Caco-2 (cell line): ENCODE measurements around the gene MAP2K5. TPM values are rescaled to one million over a fixed set of nuclear protein-coding genes. Genes with fewer than 3 reads are reported as not detected.

Experiments
- BruUV-seq: library from RNA; stranded (reverse); fragments of 400-500 nt; replicated peaks from 2 replicates; lab custom pipeline; 2021; lab: Mats Ljungman, UMichigan
- CTCF ChIA-PET: fragments of 300-600 bp; sonication (Branson Sonifier 250); formaldehyde crosslinking; loops from one replicate; lab custom pipeline; 2022; ENCODE audit warnings: antibody characterized with exemption; lab: Charles Lee
- POLR2A ChIA-PET: fragments of 300-600 bp; sonication (Branson Sonifier 250); formaldehyde crosslinking; loops from one replicate; lab custom pipeline; 2022; ENCODE audit warnings: antibody characterized with exemption; lab: Charles Lee
- DNase-seq, 2 experiments: peaks; one replicate each; pipeline versions ENCODE4 v3.0.0 to v3.0.0-alpha.2; 2020 to 2022
- H3K27me3 ChIP-seq: replicated peaks from 2 replicates; pipeline ENCODE4 v1.6.0; 2011; ENCODE audit warnings: low read length; ENCODE audit not compliant: control insufficient read depth, insufficient read depth
- H3K36me3 ChIP-seq: 2 replicates; pipeline ENCODE4 v1.5.1; 2011; ENCODE audit warnings: low read length; ENCODE audit not compliant: control insufficient read depth, insufficient read depth
- H3K4me1 ChIP-seq: fragments of 250-450 bp; sonication (Bioruptor Pico); 2 replicates; pipeline ENCODE4 v1.5.1; 2020; ENCODE audit warnings: mild to moderate bottlenecking
- H3K4me3 ChIP-seq: 2 replicates; pipeline ENCODE4 v1.5.1; 2011; ENCODE audit warnings: low read depth, mild to moderate bottlenecking, control low read depth, low read length
- H3K9me3 ChIP-seq: fragments of 250-450 bp; sonication (Bioruptor Pico); 2 replicates; pipeline ENCODE4 v1.5.1; 2020; ENCODE audit warnings: mild to moderate bottlenecking, moderate library complexity
- H3K27ac Mint-ChIP-seq: one replicate; pipeline ENCODE4 v1.8.0; 2022; ENCODE audit warnings: mixed read lengths; ENCODE audit not compliant: unreplicated experiment
- H3K27me3 Mint-ChIP-seq: one replicate; pipeline ENCODE4 v1.8.0; 2022; ENCODE audit warnings: mixed read lengths; ENCODE audit not compliant: insufficient read depth, unreplicated experiment
- H3K36me3 Mint-ChIP-seq: one replicate; pipeline ENCODE4 v1.8.0; 2022; ENCODE audit warnings: mild to moderate bottlenecking, mixed read lengths; ENCODE audit not compliant: insufficient read depth, unreplicated experiment
- H3K4me1 Mint-ChIP-seq: one replicate; pipeline ENCODE4 v1.8.0; 2022; ENCODE audit warnings: low read depth, mixed read lengths; ENCODE audit not compliant: unreplicated experiment
- H3K4me3 Mint-ChIP-seq: one replicate; pipeline ENCODE4 v1.8.0; 2022; ENCODE audit warnings: mild to moderate bottlenecking, moderate library complexity, mixed read lengths; ENCODE audit not compliant: unreplicated experiment
- H3K9me3 Mint-ChIP-seq: one replicate; pipeline ENCODE4 v1.8.0; 2022; ENCODE audit warnings: mixed read lengths; ENCODE audit not compliant: unreplicated experiment
- CTCF ChIP-seq, 2 experiments: fragments of 200-600 bp in 1 of 2; IDR thresholded peaks; 1 replicate in 1 of 2; 2 replicates in 1 of 2; pipeline versions ENCODE4 v1.5.1 to v1.8.0; 2011 to 2022; ENCODE audit warnings: antibody characterized with exemption in 1 of 2, control low read depth in 1 of 2, inconsistent platforms in 1 of 2, low read depth in 1 of 2, low read length in 1 of 2, mild to moderate bottlenecking in 1 of 2, moderate library complexity in 1 of 2; ENCODE audit not compliant: insufficient read depth in 1 of 2, severe bottlenecking in 1 of 2, unreplicated experiment in 1 of 2
- intact Hi-C: fragments of 100-400 bp; cut with micrococcal nuclease; formaldehyde crosslinking; loops from one replicate; pipeline ENCODE4 v1.10.0; 2022; ENCODE audit not compliant: unreplicated experiment
- total RNA-seq: library from RNA; stranded (reverse); gene quantifications from 2 replicates; pipeline ENCODE4 v1.2.3, GENCODE V29; 2022

MAP2K5 gene
- total RNA-seq, 1 experiment from 2014 or later = 12.2 TPM

GRCh38 chr15:67696087-67696486 is 153.6 kb downstream of the MAP2K5 start:
- no peaks in the 10 kb centered on the region for H3K9me3 Mint-ChIP-seq
- no peaks in the 10 kb centered on the region for H3K4me1 Mint-ChIP-seq
- no peak overlapping the region for H3K4me3 Mint-ChIP-seq
- Histone ChIP-seq H3K9me3 (no peaks in the 10 kb centered on the region), H3K4me1 (no peaks in the 10 kb centered on the region), H3K4me3 (no peak overlapping the region), H3K36me3 (no peaks in the 10 kb centered on the region), H3K27me3 (no peaks in the 10 kb centered on the region)
- no peak overlapping the region for H3K27ac Mint-ChIP-seq
- DNase-seq = no peak
- intact Hi-C loops = no loop called here
- TF ChIP-seq CTCF (IDR thresholded peaks at IDR 0.05; ENCODE audit: insufficient read depth in 1 of 2, low read depth in 1 of 2, low read length in 1 of 2, severe bottlenecking in 1 of 2, unreplicated experiment in 1 of 2) = no peak
- H3K36me3 Mint-ChIP-seq = no peaks in the 10 kb centered on the region
- H3K27me3 Mint-ChIP-seq = no peaks in the 10 kb centered on the region
- POLR2A ChIA-PET = no interaction called here
- no TSS peak for BruUV-seq
- CTCF ChIA-PET = interaction anchor here (0.6 kb wide), 1 partner anchor 136 kb away, joined by 4 read pairs; no protein-coding TSS in a partner anchor

GRCh38 chr15:67700023-67700422 is 157.5 kb downstream of the MAP2K5 start:
- no peaks in the 10 kb centered on the region for H3K9me3 ChIP-seq
- H3K27ac Mint-ChIP-seq = no peak overlapping the region
- H3K4me3 Mint-ChIP-seq = no peak overlapping the region
- H3K36me3 ChIP-seq = no peaks in the 10 kb centered on the region
- ChIA-PET CTCF (no interaction called here), POLR2A (no interaction called here)
- no peak for TF ChIP-seq CTCF (IDR thresholded peaks at IDR 0.05; ENCODE audit: insufficient read depth in 1 of 2, low read depth in 1 of 2, low read length in 1 of 2, severe bottlenecking in 1 of 2, unreplicated experiment in 1 of 2)
- H3K27me3 Mint-ChIP-seq = no peaks in the 10 kb centered on the region
- intact Hi-C loops = no loop called here
- H3K36me3 Mint-ChIP-seq = no peaks in the 10 kb centered on the region
- no peaks in the 10 kb centered on the region for H3K27me3 ChIP-seq
- H3K4me1 ChIP-seq = no peaks in the 10 kb centered on the region
- no peaks in the 10 kb centered on the region for H3K4me1 Mint-ChIP-seq
- DNase-seq = no peak
- no peak overlapping the region for H3K4me3 ChIP-seq
- no peaks in the 10 kb centered on the region for H3K9me3 Mint-ChIP-seq
- BruUV-seq = no TSS peak

- Mint-ChIP-seq H3K4me1 (no peaks in the 10 kb centered on the region), H3K27ac (no peak overlapping the region), H3K4me3 (no peak overlapping the region), H3K9me3 (no peaks in the 10 kb centered on the region), H3K27me3 (no peaks in the 10 kb centered on the region), H3K36me3 (no peaks in the 10 kb centered on the region)
- intact Hi-C loops = no loop called here
- BruUV-seq = no TSS peak
- no peaks in the 10 kb centered on the region for H3K9me3 ChIP-seq
- CTCF ChIA-PET = no interaction called here
- H3K4me1 ChIP-seq = no peaks in the 10 kb centered on the region
- POLR2A ChIA-PET = no interaction called here
- no peak for TF ChIP-seq CTCF (IDR thresholded peaks at IDR 0.05; ENCODE audit: insufficient read depth in 1 of 2, low read depth in 1 of 2, low read length in 1 of 2, severe bottlenecking in 1 of 2, unreplicated experiment in 1 of 2)
- H3K4me3 ChIP-seq = no peak overlapping the region
- DNase-seq = no peak
- no peaks in the 10 kb centered on the region for H3K36me3 ChIP-seq
- no peaks in the 10 kb centered on the region for H3K27me3 ChIP-seq
These were observed 159.2 kb downstream of the MAP2K5 start for GRCh38 chr15:67701669-67702068.
